SU-DHL-6 (cell line): ENCODE measurements around the gene NUDT8.

Source experiments
- CTCF ChIP-seq: fragments of 200-600 bp; sonication (generic); IDR thresholded peaks from one replicate; pipeline ENCODE4 v1.5.1; 2017; ENCODE audit warnings: antibody characterized with exemption, mild to moderate bottlenecking, low read length, moderate library complexity; ENCODE audit not compliant: insufficient read depth, poor library complexity, severe bottlenecking
- EZH2phosphoT487 ChIP-seq: fragments of 200-600 bp; sonication (generic), shearing (Covaris generic); conservative IDR thresholded peaks from 2 replicates; pipeline ENCODE4 v1.6.1; 2018; ENCODE audit warnings: mild to moderate bottlenecking, antibody characterized with exemption, low read length, moderate library complexity, mixed read lengths

GRCh38 chr11:67639438-67639859 is 9.7 kb upstream of the NUDT8 start, which contains the start of gene TBX10:
- no peak for TF ChIP-seq EZH2phosphoT487
- TF ChIP-seq CTCF = no peak
